ENCODE data around the gene CFAP54. TPM values are rescaled to one million over a fixed set of nuclear protein-coding genes. Genes with fewer than 3 reads are reported as not detected.

CFAP54 gene
- total RNA-seq, 1 donor from 2014 or later: 0.16 TPM

- H3K9me3 ChIP-seq (replicated peaks): no peaks in the 10 kb centered on the region
- H3K4me1 ChIP-seq: peaks cover 32% of the 10 kb centered on the region
- DNase-seq: no peak
- no peak overlapping the region for H3K4me3 ChIP-seq
- H3K27me3 ChIP-seq (ENCODE audit: low read depth): no peaks in the 10 kb centered on the region
- peak; percentile 32 for TF ChIP-seq CTCF (IDR thresholded peaks at IDR 0.05; ENCODE audit: borderline replicate concordance)
- intact Hi-C loops (cut with micrococcal nuclease): loop anchor here (10.0 kb wide), 1 partner anchor 96 kb away; the partner anchor contains the start of gene CDK17
- no peaks in the 10 kb centered on the region for H3K36me3 ChIP-seq
- peak overlapping the region; percentile 89 for H3K27ac ChIP-seq (replicated peaks)
Observed at GRCh38 chr12:96500693-96501092, 11.3 kb downstream of the CFAP54 start.

GRCh38 chr12:96501133-96501761, 11.9 kb downstream of the CFAP54 start:
- no peak overlapping the region for H3K4me3 ChIP-seq
- TF ChIP-seq CTCF (IDR thresholded peaks at IDR 0.05; ENCODE audit: borderline replicate concordance): no peak
- peak overlapping the region; percentile 89 for H3K27ac ChIP-seq (replicated peaks)
- H3K36me3 ChIP-seq: no peaks in the 10 kb centered on the region
- DNase-seq: peak; percentile 18
- intact Hi-C loops (cut with micrococcal nuclease): loop anchor here (10.0 kb wide), 1 partner anchor 96 kb away; the partner anchor contains the start of gene CDK17
- H3K4me1 ChIP-seq: peaks cover 32% of the 10 kb centered on the region
- H3K9me3 ChIP-seq (replicated peaks): no peaks in the 10 kb centered on the region
- no peaks in the 10 kb centered on the region for H3K27me3 ChIP-seq (ENCODE audit: low read depth)

- TF ChIP-seq CTCF (IDR thresholded peaks at IDR 0.05; ENCODE audit: borderline replicate concordance): no peak
- DNase-seq: no peak
- intact Hi-C loops (cut with micrococcal nuclease): loop anchor here (10.0 kb wide), 1 partner anchor 97 kb away; the partner anchor contains the start of gene CDK17
- H3K9me3 ChIP-seq (replicated peaks): no peaks in the 10 kb centered on the region
- H3K4me3 ChIP-seq: no peak overlapping the region
- H3K36me3 ChIP-seq: no peaks in the 10 kb centered on the region
- H3K27ac ChIP-seq (replicated peaks): peak overlapping the region; percentile 89
- peaks cover 32% of the 10 kb centered on the region for H3K4me1 ChIP-seq
- no peaks in the 10 kb centered on the region for H3K27me3 ChIP-seq (ENCODE audit: low read depth)
Observed at GRCh38 chr12:96501908-96502307, 12.5 kb downstream of the CFAP54 start.

GRCh38 chr12:96502477-96502876, 13.1 kb downstream of the CFAP54 start:
- H3K36me3 ChIP-seq: no peaks in the 10 kb centered on the region
- TF ChIP-seq CTCF (IDR thresholded peaks at IDR 0.05; ENCODE audit: borderline replicate concordance): no peak
- intact Hi-C loops (cut with micrococcal nuclease): loop anchor here (10.0 kb wide), 1 partner anchor 98 kb away; the partner anchor contains the start of gene CDK17

GRCh38 chr12:96502949-96503532, 13.7 kb downstream of the CFAP54 start:
- no peaks in the 10 kb centered on the region for H3K27me3 ChIP-seq (ENCODE audit: low read depth)
- intact Hi-C loops (cut with micrococcal nuclease): loop anchor here (10.0 kb wide), 1 partner anchor 98 kb away; the partner anchor contains the start of gene CDK17
- DNase-seq: no peak
- H3K27ac ChIP-seq (replicated peaks): peak overlapping the region; percentile 89
- H3K9me3 ChIP-seq (replicated peaks): no peaks in the 10 kb centered on the region
- no peak overlapping the region for H3K4me3 ChIP-seq
- H3K36me3 ChIP-seq: no peaks in the 10 kb centered on the region
- no peak for TF ChIP-seq CTCF (IDR thresholded peaks at IDR 0.05; ENCODE audit: borderline replicate concordance)
- H3K4me1 ChIP-seq: peaks cover 32% of the 10 kb centered on the region

More at GRCh38 chr12:96502477-96502876, 13.1 kb downstream of the CFAP54 start:
- Histone ChIP-seq H3K4me3 (no peak overlapping the region), H3K27me3 (ENCODE audit: low read depth) (no peaks in the 10 kb centered on the region), H3K27ac (replicated peaks) (peak overlapping the region; percentile 89), H3K4me1 (peaks cover 32% of the 10 kb centered on the region), H3K9me3 (replicated peaks) (no peaks in the 10 kb centered on the region)
- DNase-seq: no peak

All from left ventricle myocardium inferior (tissue), 1 donor.